Chondrocyte (in vitro differentiated cells): Measurements from ENCODE around the gene ZBTB7A. TPM values are rescaled to one million over a fixed set of nuclear protein-coding genes. Genes with fewer than 3 reads are reported as not detected.
"Not testable (repeated sequence)": the region's sequence is repeated elsewhere in the genome, so short reads cannot be mapped to it uniquely, and the experiment has no call there.

Experiments
- DNase-seq: peaks from one replicate; pipeline ENCODE4 v3.0.0; 2021; ENCODE audit warnings: mixed read lengths, low spot score
- H3K27ac Mint-ChIP-seq: one replicate; pipeline ENCODE4 v1.8.0; 2021; ENCODE audit warnings: mild to moderate bottlenecking, moderate library complexity, mixed read lengths; ENCODE audit not compliant: unreplicated experiment
- H3K27me3 Mint-ChIP-seq: 2 replicates; pipeline ENCODE4 v1.8.0; 2021; ENCODE audit warnings: low read depth, mixed read lengths
- H3K36me3 Mint-ChIP-seq: 2 replicates; pipeline ENCODE4 v1.8.0; 2021; ENCODE audit warnings: low read depth, mixed read lengths
- H3K4me1 Mint-ChIP-seq: 2 replicates; pipeline ENCODE4 v1.8.0; 2021; ENCODE audit warnings: low read depth, mild to moderate bottlenecking, mixed read lengths
- H3K4me3 Mint-ChIP-seq: one replicate; pipeline ENCODE4 v1.8.0; 2021; ENCODE audit warnings: mild to moderate bottlenecking, moderate library complexity, mixed read lengths; ENCODE audit not compliant: unreplicated experiment
- H3K9me3 Mint-ChIP-seq: 2 replicates; pipeline ENCODE4 v1.8.0; 2021; ENCODE audit warnings: low read depth, mixed read lengths
- CTCF ChIP-seq: fragments of 200-600 bp; sonication (generic); IDR thresholded peaks from 2 replicates; pipeline ENCODE4 v1.5.0; 2021; ENCODE audit warnings: antibody characterized with exemption, mild to moderate bottlenecking, moderate library complexity
- total RNA-seq: library from RNA; stranded (reverse); gene quantifications from 3 replicates; pipeline ENCODE4 v1.2.1, GENCODE V29; 2021

Gene ZBTB7A
- total RNA-seq, 1 donor from 2014 or later = 29.5 TPM

- TF ChIP-seq CTCF = no peak
- no peaks in the 10 kb centered on the region for H3K27me3 Mint-ChIP-seq
- no peaks in the 10 kb centered on the region for H3K9me3 Mint-ChIP-seq
- H3K36me3 Mint-ChIP-seq = peaks cover 6% of the 10 kb centered on the region
- peaks cover 6% of the 10 kb centered on the region for H3K4me1 Mint-ChIP-seq
- peak overlapping the region; percentile 5 for H3K27ac Mint-ChIP-seq
- H3K4me3 Mint-ChIP-seq = no peak overlapping the region
- peak; percentile 87 for DNase-seq
Measured at GRCh38 chr19:4014541-4015491, 51.9 kb downstream of the ZBTB7A start.

GRCh38 chr19:4013886-4014540, 52.7 kb downstream of the ZBTB7A start:
- no peaks in the 10 kb centered on the region for H3K9me3 Mint-ChIP-seq
- TF ChIP-seq CTCF = no peak
- DNase-seq = no peak
- H3K4me1 Mint-ChIP-seq = peaks cover 14% of the 10 kb centered on the region
- no peaks in the 10 kb centered on the region for H3K27me3 Mint-ChIP-seq
- H3K27ac Mint-ChIP-seq = no peak overlapping the region
- H3K4me3 Mint-ChIP-seq = no peak overlapping the region
- H3K36me3 Mint-ChIP-seq = peaks cover 6% of the 10 kb centered on the region

GRCh38 chr19:4012975-4013634, 53.6 kb downstream of the ZBTB7A start:
- H3K27me3 Mint-ChIP-seq = no peaks in the 10 kb centered on the region
- peaks cover 6% of the 10 kb centered on the region for H3K36me3 Mint-ChIP-seq
- H3K27ac Mint-ChIP-seq = no peak overlapping the region
- no peak for TF ChIP-seq CTCF
- no peaks in the 10 kb centered on the region for H3K9me3 Mint-ChIP-seq
- peaks cover 22% of the 10 kb centered on the region for H3K4me1 Mint-ChIP-seq
- no peak overlapping the region for H3K4me3 Mint-ChIP-seq
- DNase-seq = peak; percentile 80

GRCh38 chr19:4012092-4012974, 54.4 kb downstream of the ZBTB7A start:
- DNase-seq = no peak
- peaks cover 6% of the 10 kb centered on the region for H3K36me3 Mint-ChIP-seq
- H3K27ac Mint-ChIP-seq = no peak overlapping the region
- no peak for TF ChIP-seq CTCF
- H3K9me3 Mint-ChIP-seq = no peaks in the 10 kb centered on the region
- no peaks in the 10 kb centered on the region for H3K27me3 Mint-ChIP-seq
- peaks cover 22% of the 10 kb centered on the region for H3K4me1 Mint-ChIP-seq
- no peak overlapping the region for H3K4me3 Mint-ChIP-seq

GRCh38 chr19:4011430-4011829, 55.3 kb downstream of the ZBTB7A start:
- not testable (repeated sequence) for H3K27ac Mint-ChIP-seq, H3K27me3 Mint-ChIP-seq, H3K9me3 Mint-ChIP-seq, H3K36me3 Mint-ChIP-seq, H3K4me3 Mint-ChIP-seq
- peaks cover 25% of the 10 kb centered on the region for H3K4me1 Mint-ChIP-seq
- DNase-seq = peak; percentile 74
